Panc1 (cell line): Measurements from ENCODE around the gene PDGFRA.

Source experiments
- CTCF ChIP-seq: fragments of 450-650 bp; IDR thresholded peaks from 2 replicates; pipeline ENCODE4 v1.5.1; 2017; ENCODE audit warnings: mild to moderate bottlenecking
- SIN3A ChIP-seq: IDR thresholded peaks from 2 replicates; pipeline ENCODE4 v1.6.1; 2012; ENCODE audit warnings: low read depth, mild to moderate bottlenecking, low read length, moderate library complexity, borderline replicate concordance; ENCODE audit not compliant: insufficient read depth
- TCF7L2 ChIP-seq: IDR thresholded peaks from 2 replicates; pipeline ENCODE4 v1.6.1; 2011; ENCODE audit warnings: mild to moderate bottlenecking, low read depth, low read length, inconsistent platforms

- TF ChIP-seq CTCF (no peak), SIN3A (no peak), TCF7L2 (no peak)
Measured at GRCh38 chr4:54187148-54187547, 41.9 kb upstream of the PDGFRA start.
